GM19438 (cell line): ENCODE data around the gene METTL27.
A peak's percentile ranks its signal among the peaks of the same experiment; 100 is the strongest.
"Not testable (repeated sequence)": the region's sequence is repeated elsewhere in the genome, so short reads cannot be mapped to it uniquely, and the experiment has no call there.

ENCODE experiments used
- ATAC-seq: cut with Tn5 transposase; IDR thresholded peaks from one replicate; pipeline ENCODE4 v1.9.1; 2021; ENCODE audit warnings: low read depth; ENCODE audit not compliant: unreplicated experiment

METTL27 gene, protein sequence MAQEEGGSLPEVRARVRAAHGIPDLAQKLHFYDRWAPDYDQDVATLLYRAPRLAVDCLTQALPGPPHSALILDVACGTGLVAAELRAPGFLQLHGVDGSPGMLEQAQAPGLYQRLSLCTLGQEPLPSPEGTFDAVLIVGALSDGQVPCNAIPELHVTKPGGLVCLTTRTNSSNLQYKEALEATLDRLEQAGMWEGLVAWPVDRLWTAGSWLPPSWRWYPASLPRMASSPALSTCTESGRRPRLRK

DNA sequence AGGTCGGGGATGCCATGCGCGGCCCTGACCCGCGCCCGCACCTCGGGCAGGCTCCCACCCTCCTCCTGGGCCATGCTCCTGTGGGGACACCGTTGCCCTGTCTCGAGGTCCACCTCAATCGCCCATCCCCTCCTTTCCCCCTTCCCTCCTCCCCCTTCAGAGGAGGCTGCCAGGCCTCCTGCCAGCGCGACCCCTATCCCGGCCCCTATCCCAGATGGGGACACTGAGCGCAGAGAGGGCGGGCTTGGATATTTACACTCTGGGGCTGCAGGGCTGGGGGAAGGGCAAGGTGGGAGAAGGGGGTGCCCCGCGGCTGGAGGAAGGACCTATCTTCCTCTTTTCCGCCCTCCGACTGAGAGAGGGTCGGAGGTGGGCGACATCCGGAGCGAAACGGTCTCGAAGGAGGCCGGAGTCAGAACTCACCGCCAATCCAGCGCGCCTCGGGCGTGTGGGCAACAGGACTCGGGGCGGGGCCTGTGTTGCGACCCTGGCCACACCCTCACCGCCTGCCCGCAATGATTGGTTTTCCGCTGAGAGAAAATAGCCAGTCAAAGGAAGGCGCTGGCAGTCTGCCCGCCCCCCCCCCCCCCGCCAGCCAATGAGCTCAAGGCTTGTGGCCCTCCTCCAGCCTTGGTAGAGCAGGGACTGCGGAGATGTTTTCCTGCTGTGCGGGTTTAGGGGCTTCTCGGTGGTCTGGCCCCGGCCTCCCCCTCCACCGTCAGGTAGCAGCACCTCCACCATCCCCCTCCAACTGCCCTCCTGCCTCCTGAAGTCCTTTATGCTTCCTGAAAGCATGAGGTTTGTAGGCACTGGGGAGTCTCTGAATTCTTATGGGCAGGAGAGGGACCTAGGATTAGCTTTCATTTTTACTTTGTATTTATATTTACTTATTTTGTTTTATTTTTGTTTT is at the start of gene METTL27:
TSS of gene METTL27 (minus strand) at position 450 of the 910 bp plus-strand sequence. CDS start at position 74, 376 bp downstream.
- peak; percentile 98 for ATAC-seq

DNA sequence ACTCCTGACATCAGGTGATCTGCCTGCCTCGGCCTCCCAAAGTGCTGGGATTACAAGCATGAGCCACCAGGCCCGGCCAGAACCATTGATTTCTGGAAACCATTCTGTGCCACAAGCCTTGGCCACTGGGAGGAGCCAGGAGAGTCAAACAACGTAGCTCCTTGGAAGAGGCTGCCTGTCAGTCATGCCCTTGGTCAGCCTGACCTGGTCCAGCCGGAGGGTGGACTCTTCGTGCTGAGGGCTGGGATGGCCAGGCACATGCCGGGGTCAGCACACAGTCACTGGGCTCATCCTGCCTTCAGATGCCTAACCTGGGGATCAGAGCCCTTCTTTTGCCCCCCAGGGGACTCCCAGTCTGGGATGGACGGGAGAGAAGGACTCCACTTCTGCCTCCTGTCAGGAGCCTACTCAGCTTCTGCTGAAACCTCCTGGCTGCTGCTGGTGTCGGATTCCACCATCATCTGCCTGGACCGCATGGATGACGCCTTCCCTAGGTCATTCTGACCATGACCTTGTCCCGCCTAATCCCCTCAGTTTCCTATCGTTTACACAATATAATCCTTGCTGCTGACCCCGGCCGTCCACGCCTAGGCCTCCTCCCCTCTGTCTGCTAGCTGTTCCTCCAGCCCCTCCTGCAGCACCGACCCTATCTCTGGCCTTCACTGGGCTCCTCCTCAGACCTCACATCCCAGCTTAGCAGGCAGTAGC is 49.0 kb upstream of the METTL27 start:
- ATAC-seq = no peak

DNA sequence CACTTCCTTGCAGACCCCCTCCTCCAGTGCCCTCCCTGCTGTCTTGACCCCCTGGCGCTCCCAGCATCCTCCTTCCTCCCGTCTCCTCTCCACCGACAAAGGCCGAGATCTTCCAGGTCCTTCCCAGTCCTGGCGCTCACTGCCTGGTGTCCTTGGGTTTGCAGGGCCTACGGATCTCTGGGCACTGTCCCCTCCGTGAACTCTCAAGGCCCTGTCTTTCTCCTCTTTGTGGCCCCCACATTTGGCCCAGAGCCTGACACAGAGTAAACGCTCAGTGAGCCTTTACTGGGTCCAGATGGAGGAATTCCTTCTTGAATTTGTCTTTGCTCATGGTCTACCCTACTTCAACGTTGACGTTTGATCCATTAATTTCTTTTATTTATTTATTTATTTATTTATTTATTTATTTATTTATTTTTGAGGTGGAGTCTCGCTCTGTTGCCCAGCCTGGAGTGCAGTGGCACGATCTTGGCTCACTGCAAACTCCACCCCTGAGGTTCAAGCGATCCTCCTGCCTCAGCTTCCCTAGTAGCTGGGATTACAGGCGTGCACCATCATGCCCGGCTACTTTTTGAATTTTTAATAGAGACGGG is 48.3 kb upstream of the METTL27 start:
- ATAC-seq = no peak

DNA sequence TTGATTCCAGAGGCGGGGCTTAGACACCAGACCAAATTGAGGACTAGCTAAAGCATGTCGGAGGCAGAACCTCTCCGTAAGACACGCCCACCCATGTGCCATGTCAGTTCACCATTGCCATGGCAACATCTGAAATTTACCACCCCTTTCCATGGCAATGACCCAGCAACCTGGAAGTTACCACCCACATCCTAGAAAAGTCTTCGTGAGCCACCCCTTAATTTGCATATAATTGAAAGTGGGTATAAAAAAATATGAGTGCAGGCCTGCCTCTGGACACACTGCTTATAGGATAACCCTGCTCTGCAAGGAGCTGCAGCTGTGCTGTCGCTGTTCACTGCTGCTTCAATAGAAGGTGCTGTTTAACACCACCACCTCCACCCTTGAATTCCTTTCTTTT is 46.6 kb upstream of the METTL27 start:
- ATAC-seq = no peak

GRCh38 chr7:73887762-73888161 is 45.4 kb upstream of the METTL27 start:
- no peak for ATAC-seq

GRCh38 chr7:73885975-73886798 is 43.9 kb upstream of the METTL27 start:
- no peak for ATAC-seq

DNA sequence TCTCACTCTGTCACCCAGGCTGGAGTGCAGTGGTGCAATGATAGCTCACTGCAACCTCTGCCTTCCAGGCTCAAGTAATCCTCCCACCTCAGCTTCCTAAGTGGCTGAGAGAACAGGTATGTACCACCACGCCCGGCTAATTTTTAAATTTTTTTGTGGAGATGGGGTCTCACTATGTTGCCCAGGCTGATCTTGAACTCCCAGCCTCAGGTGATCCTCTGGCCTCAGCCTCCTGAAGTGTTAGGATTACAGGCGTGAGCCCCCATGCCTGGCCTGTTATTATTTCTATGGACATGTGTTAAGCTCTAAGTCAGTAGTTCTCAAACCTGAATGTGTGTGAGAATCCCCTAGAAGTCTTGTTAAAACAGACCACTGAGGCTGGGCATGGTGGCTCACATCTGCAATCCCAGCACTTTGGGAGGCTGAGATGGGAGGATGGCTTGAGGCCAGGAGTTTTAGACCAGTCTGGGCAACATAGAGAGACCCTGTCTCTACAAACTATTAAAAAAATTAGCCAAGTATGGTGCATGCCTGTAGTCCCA is 43.2 kb upstream of the METTL27 start:
- no peak for ATAC-seq

DNA sequence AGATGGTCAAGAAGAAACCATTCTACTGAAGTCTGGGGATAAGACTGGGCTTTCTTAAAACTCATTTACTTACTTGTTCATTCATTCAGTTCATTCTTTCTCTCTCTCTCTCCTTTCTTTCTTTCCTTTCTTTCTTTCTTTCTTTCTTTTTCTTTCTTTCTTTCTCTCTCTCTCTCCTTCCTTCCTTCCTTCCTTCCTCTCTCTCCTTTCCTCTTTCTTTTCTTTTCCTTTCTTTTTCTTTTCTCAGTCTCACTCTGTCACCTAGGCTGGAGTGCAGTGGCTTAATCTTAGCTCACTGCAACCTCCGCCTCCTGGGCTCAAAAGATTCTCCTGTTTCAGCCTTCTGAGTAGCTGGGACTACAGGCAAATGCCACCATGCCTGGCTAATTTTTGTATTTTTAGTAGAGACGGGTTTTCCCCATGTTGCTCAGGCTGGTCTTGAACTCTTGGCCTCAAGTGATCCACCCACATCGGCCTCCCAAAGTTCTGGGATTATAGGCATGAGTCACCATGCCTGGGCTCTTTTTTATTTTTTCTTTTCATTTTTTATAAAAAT is 42.6 kb upstream of the METTL27 start:
- not testable (repeated sequence) for ATAC-seq

GRCh38 chr7:73882047-73882402 is 39.7 kb upstream of the METTL27 start:
- no peak for ATAC-seq

DNA sequence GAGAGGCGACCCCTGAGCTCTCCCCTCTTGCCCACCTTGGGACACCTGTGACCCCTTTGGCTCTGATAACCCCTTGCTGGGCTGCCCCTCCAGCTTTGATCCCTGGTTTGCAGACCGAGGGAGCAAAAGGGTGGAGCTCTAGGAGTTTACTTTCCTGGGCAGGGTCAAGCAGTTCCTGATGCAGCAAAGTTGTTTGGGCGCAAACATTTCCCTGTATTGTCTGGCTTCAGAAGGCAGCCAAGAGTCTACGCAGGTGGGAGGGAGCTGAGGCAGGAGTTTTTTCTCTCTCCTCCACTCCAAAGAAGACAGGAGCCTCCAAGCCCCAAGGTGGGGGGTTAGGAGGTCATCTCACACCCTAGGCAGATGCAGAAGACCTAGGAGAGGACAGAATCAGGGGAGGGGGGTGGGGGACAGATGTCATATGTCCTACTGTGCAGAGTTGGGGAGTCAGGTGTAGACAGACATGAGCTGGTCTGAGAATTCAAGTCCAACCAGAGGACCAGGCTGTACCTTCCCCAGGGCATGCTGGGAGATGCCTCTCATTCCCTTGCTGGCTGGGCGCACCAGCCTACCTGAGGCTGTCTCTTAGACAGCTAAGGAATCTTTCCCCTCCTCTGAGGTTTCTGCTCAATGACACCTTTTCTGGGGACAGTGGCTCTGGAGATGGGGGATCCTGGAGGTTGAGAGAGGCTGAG is 39.2 kb upstream of the METTL27 start:
- no peak for ATAC-seq

DNA sequence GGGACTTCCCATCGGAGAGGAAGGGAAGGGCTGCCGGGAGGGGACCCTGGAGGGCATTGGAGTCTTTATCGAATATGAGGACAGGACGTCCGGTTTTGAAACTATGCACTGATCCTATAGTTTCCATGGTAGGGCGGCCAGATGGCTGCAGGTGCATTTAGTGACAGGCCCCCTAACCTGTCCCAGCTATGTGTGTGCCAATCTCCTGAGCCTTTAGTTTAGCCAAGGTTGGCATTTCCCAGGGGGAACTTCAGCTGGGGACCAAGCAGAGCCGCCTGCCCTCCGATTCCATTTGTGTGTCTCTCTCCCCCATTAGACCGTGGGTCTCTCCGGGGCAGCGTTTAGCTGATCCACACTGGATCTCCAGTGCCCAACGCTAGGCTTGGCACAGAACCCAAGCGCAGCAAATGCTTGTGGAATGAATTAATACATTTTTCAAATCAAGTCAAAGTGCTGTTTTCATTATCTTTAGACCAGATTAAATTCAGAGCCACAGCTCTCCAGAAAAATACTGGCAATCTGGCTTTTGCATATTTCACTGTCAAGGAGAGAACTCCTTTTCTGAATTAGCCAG is 38.5 kb upstream of the METTL27 start:
- no peak for ATAC-seq

DNA sequence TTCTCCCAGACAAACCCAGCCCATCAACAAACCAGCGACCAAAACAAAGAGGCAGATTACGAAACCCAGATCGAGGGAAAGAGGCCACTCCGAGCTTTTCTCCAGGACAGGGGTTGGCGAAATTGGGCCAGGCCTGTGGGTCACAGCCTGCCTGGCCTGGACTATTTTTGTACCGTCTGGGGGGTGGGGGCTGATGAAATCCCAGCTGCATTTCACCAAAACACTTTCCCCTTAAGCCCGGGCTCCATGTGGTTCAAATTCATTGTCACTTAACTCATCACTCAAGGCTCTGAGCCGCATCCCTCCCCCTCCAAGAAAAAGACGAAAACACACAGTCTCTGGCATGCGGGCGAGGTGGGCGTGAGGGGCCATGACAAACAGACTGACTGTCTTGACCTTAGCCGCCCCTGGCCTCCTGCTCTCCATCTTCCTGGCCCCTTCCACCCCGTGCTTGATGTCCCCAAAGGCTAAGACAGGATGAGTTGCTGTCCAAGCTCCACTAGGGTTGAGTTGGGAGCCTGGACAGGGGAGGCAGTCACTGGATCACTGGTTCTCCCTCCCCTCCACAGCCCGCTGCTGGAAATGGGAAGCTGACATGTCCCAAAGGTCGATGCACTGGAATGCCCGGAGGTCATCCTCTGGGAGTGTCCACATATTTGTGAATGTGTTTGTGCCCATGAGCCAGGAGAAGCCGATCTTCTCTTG is 37.8 kb upstream of the METTL27 start:
- ATAC-seq = no peak

GRCh38 chr7:73876973-73877372 is 34.7 kb upstream of the METTL27 start:
- no peak for ATAC-seq

GRCh38 chr7:73876361-73876760 is 34.0 kb upstream of the METTL27 start:
- no peak for ATAC-seq

- ATAC-seq = no peak
Measured at GRCh38 chr7:73872056-73872908, 30.0 kb upstream of the METTL27 start.

GRCh38 chr7:73871163-73872011 is 29.1 kb upstream of the METTL27 start:
- no peak for ATAC-seq
